A172 (cell line): ENCODE data around the gene GUCY1A1. TPM values are rescaled to one million over a fixed set of nuclear protein-coding genes. Genes with fewer than 3 reads are reported as not detected.
A peak's percentile ranks its signal among the peaks of the same experiment; 100 is the strongest.
"Not testable (repeated sequence)": the region's sequence is repeated elsewhere in the genome, so short reads cannot be mapped to it uniquely, and the experiment has no call there.

ENCODE experiments used
- DNase-seq: peaks from one replicate; pipeline ENCODE4 v3.0.0-alpha.2; 2015; ENCODE audit warnings: low spot score
- total RNA-seq: library from RNA; depleted of rRNA; stranded (reverse); fragments of >200 nt; shearing (Covaris generic); gene quantifications from 2 replicates; pipeline ENCODE4 v1.2.3, GENCODE V29; 2014; rRNA removed

Gene GUCY1A1, protein sequence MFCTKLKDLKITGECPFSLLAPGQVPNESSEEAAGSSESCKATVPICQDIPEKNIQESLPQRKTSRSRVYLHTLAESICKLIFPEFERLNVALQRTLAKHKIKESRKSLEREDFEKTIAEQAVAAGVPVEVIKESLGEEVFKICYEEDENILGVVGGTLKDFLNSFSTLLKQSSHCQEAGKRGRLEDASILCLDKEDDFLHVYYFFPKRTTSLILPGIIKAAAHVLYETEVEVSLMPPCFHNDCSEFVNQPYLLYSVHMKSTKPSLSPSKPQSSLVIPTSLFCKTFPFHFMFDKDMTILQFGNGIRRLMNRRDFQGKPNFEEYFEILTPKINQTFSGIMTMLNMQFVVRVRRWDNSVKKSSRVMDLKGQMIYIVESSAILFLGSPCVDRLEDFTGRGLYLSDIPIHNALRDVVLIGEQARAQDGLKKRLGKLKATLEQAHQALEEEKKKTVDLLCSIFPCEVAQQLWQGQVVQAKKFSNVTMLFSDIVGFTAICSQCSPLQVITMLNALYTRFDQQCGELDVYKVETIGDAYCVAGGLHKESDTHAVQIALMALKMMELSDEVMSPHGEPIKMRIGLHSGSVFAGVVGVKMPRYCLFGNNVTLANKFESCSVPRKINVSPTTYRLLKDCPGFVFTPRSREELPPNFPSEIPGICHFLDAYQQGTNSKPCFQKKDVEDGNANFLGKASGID
- total RNA-seq, result 0.05 and 2.9 TPM in 2 replicates

DNA sequence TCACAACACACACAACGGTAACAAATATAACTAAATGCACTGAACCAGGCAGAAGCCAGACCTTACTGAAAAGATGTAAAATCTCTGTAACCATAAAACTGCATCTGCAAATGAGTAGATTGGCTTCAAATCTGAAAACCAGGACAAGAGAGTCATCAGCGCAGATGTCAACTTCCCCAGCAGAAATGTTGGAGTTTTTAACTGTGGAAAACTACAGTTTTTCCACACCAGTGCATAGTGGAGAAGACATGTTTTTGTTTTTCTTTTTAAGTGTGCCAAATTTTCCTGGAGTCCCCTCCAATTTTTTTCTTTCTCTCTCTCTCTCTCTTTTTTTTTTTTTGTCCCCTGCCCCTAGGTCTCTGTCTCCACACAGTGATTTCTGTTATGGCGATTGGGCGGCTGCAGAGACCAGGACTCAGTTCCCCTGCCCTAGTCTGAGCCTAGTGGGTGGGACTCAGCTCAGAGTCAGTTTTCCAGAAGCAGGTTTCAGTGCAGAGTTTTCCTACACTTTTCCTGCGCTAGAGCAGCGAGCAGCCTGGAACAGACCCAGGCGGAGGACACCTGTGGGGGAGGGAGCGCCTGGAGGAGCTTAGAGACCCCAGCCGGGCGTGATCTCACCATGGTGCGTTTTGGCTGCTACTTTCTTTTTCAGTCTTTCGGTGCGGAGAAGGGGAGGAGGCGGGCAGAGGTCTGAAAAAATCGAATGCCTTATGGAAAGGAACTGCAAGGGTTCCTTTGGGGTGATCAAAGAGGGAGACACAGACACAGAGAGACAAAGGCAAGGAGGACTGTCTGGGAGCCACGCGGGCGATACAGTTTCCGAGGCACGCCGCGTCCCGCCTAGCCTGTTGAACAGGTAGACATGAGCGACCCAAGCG lies at the start of gene GUCY1A1:
Gene GUCY1A1, plus strand, starts transcription at position 505 of the 878 bp plus-strand sequence. CDS start 30,020 bp downstream, outside the sequence.
- no peak for DNase-seq

DNA sequence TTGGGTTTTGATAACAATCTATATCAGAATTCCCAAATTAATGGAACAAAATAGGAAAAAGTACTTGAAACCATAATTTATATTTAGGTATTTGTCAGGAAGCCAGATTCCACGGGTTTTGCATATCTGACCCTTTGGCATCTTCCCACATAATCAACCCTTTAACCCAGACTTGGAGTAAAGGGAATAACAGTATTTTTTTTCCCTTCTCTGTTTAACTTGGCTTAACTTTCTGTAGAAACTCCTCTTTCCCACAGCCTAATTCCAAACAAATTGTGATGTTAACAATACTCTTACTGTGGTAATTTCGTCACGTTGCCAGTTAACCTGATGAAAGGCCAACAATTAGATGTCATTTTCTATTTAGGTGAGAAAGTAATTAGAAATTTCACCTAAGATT lies 49.4 kb upstream of the GUCY1A1 start:
- DNase-seq, result no peak

DNA sequence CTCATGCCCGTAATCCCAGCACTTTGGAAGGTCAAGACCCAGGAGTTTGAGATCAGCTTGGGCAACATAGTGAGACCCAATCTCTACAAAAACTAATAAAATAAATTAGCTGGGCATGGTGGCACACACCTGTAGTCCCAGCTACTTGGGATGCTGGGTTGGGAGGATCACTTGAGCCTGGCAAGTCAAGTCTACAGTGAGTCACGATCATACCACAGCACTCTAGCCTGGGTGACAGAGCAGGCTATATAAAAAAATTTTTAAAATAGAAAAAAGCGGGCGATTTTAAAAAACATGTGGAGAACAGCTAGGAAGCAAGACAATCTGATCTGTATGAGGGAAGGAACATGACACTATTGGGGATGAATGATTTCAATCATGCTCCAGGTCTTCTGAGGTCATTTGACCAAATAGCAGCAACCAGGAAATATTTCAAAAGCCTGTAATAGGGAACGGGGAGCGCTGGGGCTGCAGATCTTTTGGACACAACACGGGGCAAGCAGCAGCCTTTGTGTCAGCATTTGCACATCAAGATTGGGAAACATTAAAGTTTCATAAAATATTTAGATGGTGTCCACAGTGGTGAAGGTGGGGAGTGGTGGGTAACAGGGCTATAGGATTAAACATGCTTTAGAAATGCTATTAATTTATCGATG lies 48.3 kb upstream of the GUCY1A1 start:
- no peak for DNase-seq

DNA sequence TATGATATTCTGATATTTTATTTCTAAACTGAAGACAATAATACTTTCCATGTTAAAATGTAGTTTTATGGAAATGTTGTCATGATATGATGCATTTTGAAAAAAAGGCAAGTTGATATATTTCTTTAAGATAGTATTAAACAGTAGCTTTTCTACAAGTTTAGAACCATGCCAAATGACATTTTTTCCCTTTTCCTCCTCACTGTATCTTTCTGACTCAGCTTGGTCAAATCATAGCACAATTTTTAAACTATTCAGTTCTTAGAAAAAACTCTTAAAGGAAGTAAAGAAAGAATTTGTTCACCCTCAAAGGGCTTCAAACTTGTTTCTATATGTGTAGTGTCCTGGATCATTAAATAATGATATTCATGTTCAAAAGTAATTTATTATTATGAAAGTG lies 46.0 kb upstream of the GUCY1A1 start:
- DNase-seq, result no peak

DNA sequence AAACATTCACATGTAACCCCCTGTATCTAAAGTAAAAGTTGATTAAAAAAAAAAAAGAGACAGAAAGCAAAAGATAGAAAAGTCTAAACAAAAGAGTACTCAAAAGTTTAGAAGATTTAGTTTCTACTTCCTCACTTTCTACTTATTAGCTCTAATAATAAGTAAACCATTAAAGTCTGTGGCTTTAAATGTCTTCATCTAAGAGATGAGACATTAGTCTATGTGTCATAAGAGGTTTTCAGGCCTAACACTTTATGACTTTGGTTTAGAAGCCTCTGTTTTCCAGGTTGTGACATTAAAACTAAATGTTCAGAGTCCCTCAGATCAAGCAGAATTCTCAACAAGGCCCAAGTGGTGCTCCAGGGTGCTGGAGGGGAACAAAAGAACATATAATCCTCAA lies 42.2 kb upstream of the GUCY1A1 start:
- no peak for DNase-seq

DNA sequence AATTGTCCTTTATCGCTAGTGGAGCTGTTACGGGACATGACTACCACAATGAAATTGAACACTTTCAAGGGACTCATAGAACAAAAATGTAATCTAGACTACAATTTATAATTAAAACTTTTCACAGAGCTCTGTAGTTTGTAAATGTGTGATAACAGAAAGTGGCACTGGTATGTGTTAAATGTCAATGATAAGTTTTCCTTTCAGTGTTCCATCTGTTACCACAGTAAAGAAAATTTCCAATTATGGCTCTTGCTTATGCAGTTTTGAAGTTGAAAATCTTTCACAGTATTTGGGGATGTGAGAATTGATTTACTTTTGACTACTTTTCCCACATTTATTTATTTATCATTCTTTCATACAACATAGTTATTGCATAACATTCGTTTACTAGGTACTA lies 40.1 kb upstream of the GUCY1A1 start:
- DNase-seq, result no peak

DNA sequence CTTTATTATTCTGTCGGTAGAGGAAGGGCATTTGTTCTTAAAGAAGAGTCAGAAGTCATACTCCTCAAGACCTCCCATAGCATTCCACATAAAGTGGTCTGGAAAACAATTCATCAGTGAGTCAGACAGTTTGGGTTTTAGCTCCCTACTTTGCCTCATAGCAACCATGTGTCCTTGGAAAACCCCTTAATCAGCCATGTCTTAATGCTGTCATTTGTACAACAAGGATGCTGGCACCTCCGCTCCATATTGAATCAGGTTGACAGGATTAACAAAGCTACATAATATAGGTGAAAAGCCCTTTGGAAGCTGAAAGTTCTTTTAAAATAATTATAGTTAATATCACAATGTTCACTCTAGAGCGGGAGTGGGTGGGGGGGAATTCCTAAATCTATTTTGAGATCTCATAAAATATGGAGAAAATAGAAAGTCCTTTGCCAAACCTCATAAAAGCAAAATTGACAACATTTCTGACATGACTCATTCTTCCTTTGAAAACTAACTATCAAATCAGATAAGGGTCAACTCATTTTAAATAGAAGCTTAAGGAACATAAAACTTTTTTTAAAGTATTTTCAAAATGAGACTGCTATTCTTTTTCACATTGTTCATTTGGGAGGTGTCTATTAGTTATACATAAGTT lies 37.3 kb upstream of the GUCY1A1 start:
- DNase-seq, result peak; percentile 75

DNA sequence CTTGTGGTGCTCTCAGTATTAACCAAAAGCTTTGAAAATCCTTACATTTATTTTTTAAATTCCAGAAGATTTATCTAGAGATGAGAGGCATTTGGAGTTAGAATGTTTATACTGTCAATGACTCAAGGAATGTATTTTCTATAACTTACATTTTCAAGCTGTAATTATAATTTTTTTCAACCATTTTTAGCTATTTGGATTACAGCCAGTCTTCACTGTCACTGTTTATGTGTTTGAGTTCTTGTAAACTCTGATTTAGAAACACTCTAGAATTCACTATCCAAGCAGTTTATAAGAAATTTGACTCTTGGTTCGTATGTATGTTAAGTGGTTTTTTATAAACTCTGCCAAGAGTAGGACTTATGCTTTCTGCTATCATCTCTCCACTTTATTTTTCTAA lies 36.7 kb upstream of the GUCY1A1 start:
- no peak for DNase-seq

DNA sequence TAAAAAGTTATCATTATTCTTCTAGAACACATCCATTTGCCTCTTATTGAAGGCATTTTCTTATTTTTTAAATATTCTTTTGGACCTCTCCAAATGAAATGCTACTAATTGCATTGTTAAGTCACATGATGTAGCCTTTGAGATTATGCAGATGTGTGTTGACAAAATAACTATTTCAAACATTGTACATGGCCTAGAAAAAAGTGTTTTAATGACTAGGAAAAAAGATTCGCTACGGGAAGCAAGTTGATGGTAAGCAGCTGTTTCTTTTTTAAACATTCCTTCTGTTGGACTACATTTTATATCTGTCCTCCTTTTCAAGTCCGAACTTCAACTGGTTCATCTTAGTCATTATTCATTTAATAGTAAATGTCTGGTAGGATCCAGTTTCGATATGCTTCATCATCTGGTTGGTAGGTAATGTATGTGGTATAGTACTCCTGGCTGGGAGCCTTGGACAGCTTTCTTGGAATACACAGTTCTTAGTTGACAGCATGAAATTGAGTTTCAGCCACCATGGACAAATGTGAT lies 34.3 kb upstream of the GUCY1A1 start:
- no peak for DNase-seq

DNA sequence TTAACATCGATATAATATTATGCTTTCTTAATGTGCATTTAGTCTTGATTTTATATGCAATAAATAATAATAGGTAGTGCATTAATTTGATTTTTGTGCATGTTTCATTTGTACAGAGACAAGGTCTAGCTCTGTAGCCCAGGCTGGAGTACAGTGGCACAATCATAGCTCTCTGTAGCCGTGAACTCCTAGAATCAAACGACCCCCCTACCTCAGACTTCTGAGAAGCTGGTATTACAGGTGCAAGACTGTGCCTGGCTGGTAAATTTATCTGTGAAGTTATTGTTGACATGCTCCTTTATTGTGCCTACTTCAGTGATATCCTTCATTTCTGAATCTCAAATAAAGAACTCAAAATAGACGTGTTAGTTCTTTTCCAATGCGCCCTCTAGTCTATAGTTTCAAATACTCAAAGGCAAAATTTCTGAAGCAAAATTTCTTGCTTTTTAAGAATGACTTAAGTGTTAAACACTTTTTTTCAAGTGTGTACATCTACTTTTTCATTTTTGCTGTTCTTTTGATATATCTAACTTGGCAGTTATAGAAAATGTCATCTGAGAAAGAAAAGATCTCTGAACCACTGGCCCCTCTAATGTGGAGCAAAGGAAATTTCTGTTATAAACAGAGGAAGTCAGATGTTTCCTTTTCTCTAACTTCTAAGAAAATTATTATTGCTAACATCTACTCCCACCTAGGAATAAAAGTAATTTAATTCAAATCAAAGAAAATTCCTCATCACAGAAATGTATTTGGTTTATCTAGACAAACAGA lies 28.3 kb upstream of the GUCY1A1 start:
- DNase-seq, result no peak

DNA sequence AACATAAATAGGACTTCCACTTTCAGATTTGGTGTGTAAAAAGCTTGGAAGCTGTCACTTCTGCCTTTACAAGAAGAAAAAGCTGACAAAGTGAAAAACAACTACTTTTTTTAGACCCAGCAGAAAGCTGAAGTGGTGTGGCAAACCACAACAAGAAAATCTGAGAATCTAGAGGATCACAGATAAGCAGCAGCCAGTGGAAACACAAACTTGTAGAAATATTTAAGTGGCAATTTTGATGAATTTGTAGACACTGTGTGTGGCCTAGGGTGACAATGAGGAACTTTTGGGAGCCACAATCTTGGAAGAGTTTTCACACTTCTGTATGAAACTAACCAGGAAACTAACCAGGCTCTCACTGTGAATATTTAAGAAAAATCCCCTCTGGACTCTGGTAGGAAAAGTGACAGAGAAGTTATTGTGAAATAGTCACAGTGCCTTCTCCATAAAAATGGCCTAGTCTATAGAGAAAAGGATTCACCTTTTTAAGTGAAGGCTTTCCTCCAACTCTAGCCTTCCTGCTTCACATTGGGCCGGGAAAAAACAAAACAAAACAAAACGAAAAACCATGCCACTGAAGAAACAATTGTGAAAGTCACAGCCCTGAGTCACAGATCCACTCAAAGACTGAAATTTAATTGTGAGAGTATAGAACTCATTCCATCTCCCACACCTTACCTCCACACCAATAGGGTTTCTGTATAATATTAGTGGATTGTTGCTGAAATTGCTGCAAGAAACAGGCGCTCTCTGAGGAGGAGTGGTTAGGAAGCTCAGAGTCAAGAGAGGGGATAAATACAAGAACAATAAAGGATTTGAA lies 26.7 kb upstream of the GUCY1A1 start:
- no peak for DNase-seq

DNA sequence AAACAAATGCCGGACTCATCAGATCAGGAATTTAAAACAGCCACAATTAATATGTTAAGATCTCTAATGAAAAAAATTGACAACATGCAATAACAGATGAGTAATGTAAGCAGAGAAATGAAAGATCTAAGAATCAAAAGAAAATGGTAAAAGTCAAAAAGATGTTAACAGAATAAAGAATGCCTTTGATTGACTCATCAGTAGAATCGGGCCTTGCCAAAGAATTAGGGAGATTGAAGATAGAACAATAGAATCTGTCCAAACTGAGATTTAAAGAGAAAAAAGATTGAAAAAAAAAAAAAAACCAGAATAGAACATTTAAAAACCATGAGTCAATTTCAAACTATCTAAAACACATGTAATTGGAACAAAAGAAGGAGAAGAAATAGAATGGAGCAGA lies 25.9 kb upstream of the GUCY1A1 start:
- DNase-seq, result no peak

DNA sequence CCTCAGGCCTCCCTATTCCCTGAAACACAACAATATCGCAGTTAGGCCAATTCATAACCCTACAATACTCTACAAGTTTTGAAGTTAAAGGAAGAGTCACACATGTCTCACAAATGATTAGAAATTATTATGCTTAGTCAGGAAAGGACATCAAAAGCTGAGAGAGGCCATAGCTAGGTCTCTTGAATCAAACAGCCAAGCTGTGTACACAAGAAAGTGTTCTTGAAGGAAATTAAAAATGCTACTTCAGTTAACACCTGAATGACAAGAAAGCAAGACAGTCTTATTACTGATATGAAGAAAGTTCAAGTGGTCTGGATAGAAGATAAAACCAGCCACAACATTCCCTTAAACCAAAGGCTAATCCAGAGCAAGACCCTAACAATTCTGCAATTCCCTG lies 23.6 kb upstream of the GUCY1A1 start:
- DNase-seq, result no peak

DNA sequence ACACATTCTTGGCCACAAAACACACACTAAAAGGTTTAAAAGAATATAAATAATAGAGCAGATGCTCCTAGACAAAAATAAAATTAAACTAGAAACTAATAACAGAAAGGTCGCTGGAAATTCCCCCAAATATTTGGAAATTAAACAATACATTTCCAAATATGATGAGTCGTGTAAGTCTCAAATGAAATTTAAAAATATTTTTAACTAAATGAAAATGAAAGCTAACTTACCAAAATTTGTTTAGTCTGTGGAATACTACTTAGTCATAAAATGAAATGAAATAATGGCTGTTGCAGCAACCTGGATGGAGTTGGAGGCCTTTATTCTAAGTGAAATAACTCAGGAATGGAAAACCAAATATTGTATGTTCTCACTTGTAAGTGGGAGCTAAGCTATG lies 20.6 kb upstream of the GUCY1A1 start:
- no peak for DNase-seq

DNA sequence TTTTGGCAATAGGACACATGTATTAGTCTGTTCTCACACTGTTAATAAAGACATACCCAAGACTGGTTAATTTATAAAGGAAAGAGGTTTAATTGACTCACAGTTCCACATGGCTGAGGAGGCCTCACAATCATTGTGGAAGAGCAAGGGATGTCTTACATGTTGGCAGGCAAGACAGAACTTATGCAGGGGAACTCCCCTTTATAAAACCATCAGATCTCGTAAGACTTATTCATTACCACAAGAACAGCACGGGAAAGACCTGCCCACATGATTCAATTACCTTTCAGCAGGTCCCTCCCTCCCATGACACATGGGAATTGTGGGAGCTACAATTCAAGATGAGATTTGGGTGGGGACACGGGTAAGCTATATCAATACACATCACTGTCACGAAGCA lies 15.9 kb upstream of the GUCY1A1 start:
- DNase-seq, result not testable (repeated sequence)

DNA sequence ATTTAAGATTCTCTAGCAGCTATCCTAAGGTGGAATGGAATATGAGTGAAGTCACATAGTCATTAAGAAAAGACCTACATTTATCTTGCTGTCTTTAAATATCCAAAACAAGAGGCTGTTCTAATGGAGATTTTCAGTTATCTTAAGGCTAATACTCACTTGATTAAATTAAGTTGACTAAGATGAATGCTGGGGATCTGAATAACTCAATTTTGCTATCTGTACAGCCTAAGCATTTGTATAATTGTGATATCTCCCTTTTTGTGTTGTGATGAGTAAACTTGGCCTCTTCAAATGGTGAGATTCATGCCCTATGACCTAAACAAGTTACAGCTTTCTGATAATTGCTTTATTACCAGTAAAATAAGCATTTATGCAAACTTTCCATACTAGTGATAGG lies 13.6 kb upstream of the GUCY1A1 start:
- DNase-seq, result no peak

DNA sequence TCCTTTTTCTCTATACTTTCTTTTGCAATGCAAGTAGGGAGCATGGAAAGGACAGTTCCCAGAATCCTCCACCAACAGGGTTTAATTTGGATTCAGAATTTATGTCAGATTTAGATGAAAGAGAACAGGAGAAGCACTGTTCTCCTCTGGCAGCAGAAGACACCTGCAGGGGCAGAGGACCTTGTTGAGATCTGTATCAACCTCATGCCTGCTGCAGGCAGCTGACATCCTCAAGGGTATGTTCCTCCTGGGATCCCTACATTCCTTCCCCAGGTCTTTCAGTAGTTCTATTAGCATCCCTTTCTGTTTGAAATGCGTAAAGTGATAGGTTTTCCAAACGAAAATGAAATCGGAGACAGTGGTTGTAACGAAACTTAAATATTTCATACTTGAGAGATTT lies 10.6 kb upstream of the GUCY1A1 start:
- DNase-seq, result no peak

DNA sequence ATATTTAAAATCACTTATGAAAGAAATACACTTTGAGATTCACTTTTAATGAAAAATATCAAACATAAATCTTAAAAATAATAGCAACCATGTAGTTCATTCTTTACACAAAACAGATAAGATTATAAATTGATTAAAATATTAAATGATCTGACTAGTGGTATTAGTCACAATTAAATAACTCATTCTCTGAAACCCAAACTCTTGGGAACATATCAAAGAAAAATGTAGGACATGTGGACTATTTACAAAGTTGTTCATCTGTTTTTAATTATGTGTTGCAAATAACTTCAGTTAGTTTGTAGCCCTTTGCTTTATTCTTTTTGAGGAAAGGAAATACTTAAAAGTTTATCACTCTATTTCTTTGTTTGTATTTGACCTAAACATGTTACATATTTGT lies 9.5 kb upstream of the GUCY1A1 start:
- DNase-seq, result no peak

DNA sequence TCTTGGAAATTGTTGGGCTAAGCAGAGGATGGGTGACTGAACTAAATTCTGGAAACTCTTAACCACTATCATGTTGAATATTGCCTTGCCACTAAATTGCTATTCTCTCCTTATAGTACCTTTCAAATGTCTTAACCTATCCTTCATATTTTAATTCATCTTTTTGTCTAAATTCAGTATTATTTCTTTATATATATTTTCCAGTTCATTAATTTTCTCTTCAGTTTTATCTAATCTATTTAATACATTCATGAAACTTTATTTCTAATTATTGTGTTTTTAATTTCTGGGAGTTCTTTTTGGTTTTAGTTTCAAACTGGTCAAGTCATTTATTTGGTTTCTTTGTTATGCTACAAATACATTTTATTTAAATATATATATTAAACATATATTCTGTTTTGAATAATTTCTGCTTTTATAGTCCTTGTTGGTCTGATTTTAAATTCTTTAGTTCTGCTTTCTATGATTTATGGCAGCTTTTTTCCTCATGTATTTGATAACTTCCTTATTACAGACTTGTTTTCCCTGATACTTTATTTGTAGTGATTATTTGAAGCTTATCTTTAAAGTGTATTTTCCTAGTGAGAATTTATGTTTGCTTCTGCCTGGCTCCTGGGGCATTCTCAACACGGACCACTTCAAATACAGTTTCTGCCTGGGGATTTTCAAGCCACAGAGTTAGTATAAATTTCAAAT lies 8.5 kb upstream of the GUCY1A1 start:
- no peak for DNase-seq
